Stomach (tissue), 9 donors: Measurements from ENCODE around the gene HAUS5. TPM values are rescaled to one million over a fixed set of nuclear protein-coding genes. Genes with fewer than 3 reads are reported as not detected.
A peak's percentile ranks its signal among the peaks of the same experiment; 100 is the strongest.

Source experiments
- DNase-seq, 2 donors: peaks; one replicate each; pipeline versions ENCODE4 v3.0.0 to v3.0.0-alpha.2; 2013 to 2019
- H3K27ac ChIP-seq, 5 donors: fragments of 200-600 bp in 4 of 5; sonication (generic) in 4 of 5; one replicate each; pipeline ENCODE4 v1.5.1; 2013 to 2019; ENCODE audit warnings: mild to moderate bottlenecking in 1 of 5, moderate library complexity in 1 of 5
- H3K27me3 ChIP-seq, 3 donors: fragments of 200-600 bp; sonication (generic); one replicate each; pipeline ENCODE4 v1.5.1; 2017 to 2019; ENCODE audit warnings: mixed run types in 1 of 3
- H3K36me3 ChIP-seq, 4 donors: fragments of 200-600 bp; sonication (generic); 1 replicate in 3 of 4; 2 replicates in 1 of 4; pipeline ENCODE4 v1.5.1; 2016 to 2019
- H3K4me1 ChIP-seq, 4 donors: fragments of 200-600 bp; sonication (generic); one replicate each; pipeline ENCODE4 v1.5.1; 2016 to 2019
- H3K4me3 ChIP-seq, 4 donors: fragments of 200-600 bp; sonication (generic) in 3 of 4; one replicate each; pipeline ENCODE4 v1.5.1; 2016 to 2019; ENCODE audit warnings: mild to moderate bottlenecking in 1 of 4
- H3K9me3 ChIP-seq, 4 donors: fragments of 200-600 bp; sonication (generic); one replicate each; pipeline ENCODE4 v1.5.1; 2016 to 2019
- CTCF ChIP-seq, 7 experiments: fragments of 450-650 bp in 4 of 7; fragments of 200-600 bp in 3 of 7; sonication (generic) in 3 of 7; IDR thresholded peaks; one replicate each; pipeline ENCODE4 v1.5.1; 2016 to 2019; ENCODE audit warnings: antibody characterized with exemption in 7 of 7, control low read depth in 2 of 7, mild to moderate bottlenecking in 1 of 7
- EP300 ChIP-seq: sonication (generic); formaldehyde crosslinking; IDR thresholded peaks from one replicate; pipeline ENCODE4 v1.6.1; 2017; ENCODE audit warnings: antibody characterized with exemption
- POLR2A ChIP-seq, 4 donors: fragments of 450-650 bp; IDR thresholded peaks; one replicate each; pipeline ENCODE4 v1.6.1; 2016; ENCODE audit warnings: antibody characterized with exemption in 4 of 4, control low read depth in 2 of 4, mild to moderate bottlenecking in 1 of 4, moderate library complexity in 1 of 4
- POLR2AphosphoS5 ChIP-seq, 3 donors: sonication (generic); formaldehyde crosslinking; IDR thresholded peaks; one replicate each; pipeline ENCODE4 v1.6.1; 2016; ENCODE audit warnings: antibody characterized with exemption in 3 of 3
- WGBS, 5 donors: extraction: QIAGEN DNeasy Blood & Tissue Kit in 3 of 5; methylation state at CpG; one replicate each; pipeline versions ENCODE4 v1.1.5 to v1.1.7; 2013 to 2018; 5-methylcytosine and 5-hydroxymethylcytosine counted together
- intact Hi-C: fragments of 100-400 bp; cut with DNase I; formaldehyde crosslinking; loops from one replicate; pipeline ENCODE4 v1.15.1; 2023; ENCODE audit warnings: low total_unique reads
- polyA plus RNA-seq, 3 donors: library from polyadenylated mRNA; stranded (reverse); fragments of 200-250 nt; gene quantifications; one replicate each; pipeline ENCODE4 v1.2.3, GENCODE V29; 2013
- total RNA-seq, 5 donors: library from RNA; depleted of rRNA; stranded (reverse); fragments of >200 nt; gene quantifications; one replicate each; pipeline versions ENCODE4 v1.1.0 to v1.2.3, GENCODE V29; 2014 to 2016
- donor health status: healthy with polysubstance abuse.
- donor health status: Bipolar disorder and iron deficiency.
- donor health status: healthy.

HAUS5 gene
- total and polyA plus RNA-seq, 8 donors = 4.1 to 23.2 (median 5.1) TPM

DNA sequence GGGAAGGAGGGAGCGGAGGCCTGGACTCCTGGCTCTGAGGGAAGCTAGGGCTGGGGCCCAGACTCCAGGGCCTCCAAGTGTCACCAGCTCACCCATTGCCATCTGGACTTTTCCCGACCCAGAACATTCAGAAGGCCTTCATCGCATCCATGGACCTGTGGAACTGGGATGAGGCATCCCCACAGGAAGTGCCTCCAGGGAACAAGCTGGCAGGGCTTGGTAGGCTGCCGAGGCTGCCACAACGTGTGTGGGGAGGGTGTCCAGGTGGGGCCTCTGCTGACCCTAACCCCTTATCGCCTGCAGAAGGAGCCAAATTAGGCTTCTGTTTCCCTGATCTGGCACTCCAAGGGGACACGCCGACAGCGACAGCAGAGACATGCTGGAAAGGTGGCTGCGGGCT, 29.8 kb downstream of the HAUS5 start:
- intact Hi-C loops = no loop called here
- H3K9me3 ChIP-seq = no peaks in the 10 kb centered on the region
- H3K4me3 ChIP-seq = no peak overlapping the region
- H3K36me3 ChIP-seq = peaks cover 8 to 12% (median 12%) of the 10 kb centered on the region in 4 donors
- TF ChIP-seq POLR2AphosphoS5 (IDR thresholded peaks at IDR 0.05) (no peak), POLR2A (IDR thresholded peaks at IDR 0.05) (no peak), CTCF (IDR thresholded peaks at IDR 0.05) (no peak), EP300 (no peak)
- H3K27me3 ChIP-seq = no peaks in the 10 kb centered on the region
- H3K4me1 ChIP-seq = peaks cover 12 to 45% (median 39%) of the 10 kb centered on the region in 4 donors
- DNase-seq = no peak
- WGBS, 5 donors = 76 to 83% (median 78%) methylated on average over 9 to 10 of the region's 10 CpGs
- H3K27ac ChIP-seq = no peak overlapping the region

DNA sequence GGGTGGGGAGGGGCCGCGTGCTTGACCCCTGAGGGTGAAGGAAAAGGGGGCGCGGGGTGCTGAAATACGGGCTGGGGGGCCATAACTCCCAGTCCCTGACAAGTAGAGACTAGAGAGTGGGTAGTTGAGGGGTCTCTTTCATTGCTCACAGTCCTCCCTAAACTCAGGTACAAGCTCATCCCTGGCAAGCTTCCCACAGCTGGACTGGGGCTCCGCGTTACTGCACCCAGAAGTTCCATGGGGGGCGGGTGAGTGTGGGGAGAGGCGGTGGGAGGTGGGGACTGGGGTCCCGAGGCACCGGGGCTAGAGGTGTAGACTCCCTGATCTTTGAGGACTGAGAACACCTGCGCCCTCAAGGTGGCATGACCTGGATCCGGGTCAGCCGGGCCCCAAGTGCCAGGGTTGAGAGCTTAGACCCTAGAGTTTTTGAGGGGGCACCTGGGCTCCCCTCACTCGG, 30.3 kb downstream of the HAUS5 start:
- no peaks in the 10 kb centered on the region for H3K9me3 ChIP-seq
- no peaks in the 10 kb centered on the region for H3K27me3 ChIP-seq
- WGBS, 5 donors = 32 to 38% (median 33%) methylated on average over 11 to 15 of the region's 15 CpGs
- intact Hi-C loops = no loop called here
- H3K27ac ChIP-seq = peak overlapping the region; percentile 88 to 97 (median 94)
- peaks cover 12 to 50% (median 44%) of the 10 kb centered on the region in 4 donors for H3K4me1 ChIP-seq
- TF ChIP-seq EP300 (no peak), POLR2A (IDR thresholded peaks at IDR 0.05) (no peak), POLR2AphosphoS5 (IDR thresholded peaks at IDR 0.05) (no peak), CTCF (IDR thresholded peaks at IDR 0.05) (no peak)
- H3K36me3 ChIP-seq = peaks cover 3 to 7% (median 6%) of the 10 kb centered on the region in 4 donors
- DNase-seq = peak in 1 of 2 donors; percentile 43
- H3K4me3 ChIP-seq = peak overlapping the region; percentile 61 to 71 (median 67)

DNA sequence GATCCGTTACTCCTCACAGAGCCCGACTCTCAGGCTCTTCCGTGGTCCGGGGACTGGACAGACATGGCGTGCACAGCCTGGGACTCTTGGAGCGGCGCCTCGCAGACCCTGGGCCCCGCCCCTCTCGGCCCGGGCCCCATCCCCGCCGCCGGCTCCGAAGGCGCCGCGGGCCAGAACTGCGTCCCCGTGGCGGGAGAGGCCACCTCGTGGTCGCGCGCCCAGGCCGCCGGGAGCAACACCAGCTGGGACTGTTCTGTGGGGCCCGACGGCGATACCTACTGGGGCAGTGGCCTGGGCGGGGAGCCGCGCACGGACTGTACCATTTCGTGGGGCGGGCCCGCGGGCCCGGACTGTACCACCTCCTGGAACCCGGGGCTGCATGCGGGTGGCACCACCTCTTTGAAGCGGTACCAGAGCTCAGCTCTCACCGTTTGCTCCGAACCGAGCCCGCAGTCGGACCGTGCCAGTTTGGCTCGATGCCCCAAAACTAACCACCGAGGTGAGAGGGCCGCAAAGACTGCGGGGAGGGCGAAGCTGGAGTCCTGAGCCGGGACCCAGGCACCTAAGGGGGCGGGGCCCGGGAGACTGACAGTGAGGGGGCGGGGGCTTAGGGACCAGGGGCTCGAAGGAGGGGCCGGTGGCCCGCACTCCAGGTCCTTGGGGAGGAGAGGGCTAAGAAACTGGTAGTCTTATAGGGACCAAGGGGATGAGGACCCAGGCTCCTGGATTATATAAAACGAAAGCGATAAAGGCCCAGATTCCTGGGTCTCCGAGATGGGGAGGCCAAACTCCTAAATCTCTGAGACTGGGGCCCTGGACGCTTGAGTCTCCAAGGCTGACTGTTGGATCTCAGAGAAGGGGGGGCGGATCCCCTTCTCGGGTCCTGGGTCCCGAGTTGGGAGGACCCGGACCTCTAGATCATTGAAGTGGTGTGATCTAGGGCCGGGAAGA, 31.0 kb downstream of the HAUS5 start:
- no peaks in the 10 kb centered on the region for H3K9me3 ChIP-seq
- peaks cover 12 to 52% (median 46%) of the 10 kb centered on the region in 4 donors for H3K4me1 ChIP-seq
- H3K27me3 ChIP-seq = no peaks in the 10 kb centered on the region
- peak; percentile 90 to 94 for DNase-seq
- H3K36me3 ChIP-seq = peaks cover 0 to under 1% (median 0%) of the 10 kb centered on the region in 4 donors
- intact Hi-C loops = no loop called here
- 0 to 1% (median 1%) methylated on average over 26 to 69 of the region's 69 CpGs for WGBS, 5 donors
- peak overlapping the region; percentile 61 to 71 (median 67) for H3K4me3 ChIP-seq
- TF ChIP-seq POLR2A (IDR thresholded peaks at IDR 0.05) (peak in 1 of 4 donors; percentile 47), POLR2AphosphoS5 (IDR thresholded peaks at IDR 0.05) (peak; percentile 17 to 93 (median 77)), CTCF (IDR thresholded peaks at IDR 0.05) (no peak)
- peak overlapping the region; percentile 88 to 97 (median 94) for H3K27ac ChIP-seq

- Histone ChIP-seq H3K27ac (peak overlapping the region; percentile 88 to 97 (median 94)), H3K4me1 (peaks cover 19 to 60% (median 54%) of the 10 kb centered on the region in 4 donors)
- 0 to 2% (median 1%) methylated on average over 40 to 60 of the region's 60 CpGs for WGBS, 5 donors
Measured at GRCh38 chr19:35644206-35644986, 31.9 kb downstream of the HAUS5 start.

More at GRCh38 chr19:35644206-35644986, 31.9 kb downstream of the HAUS5 start:
- H3K4me3 ChIP-seq = peak overlapping the region; percentile 61 to 71 (median 67)
- no peaks in the 10 kb centered on the region for H3K27me3 ChIP-seq
- H3K9me3 ChIP-seq = no peaks in the 10 kb centered on the region
- peak; percentile 98 for DNase-seq
- intact Hi-C loops = no loop called here
- H3K36me3 ChIP-seq = no peaks in the 10 kb centered on the region
- TF ChIP-seq POLR2AphosphoS5 (IDR thresholded peaks at IDR 0.05) (peak; percentile 32 to 68 (median 50)), POLR2A (IDR thresholded peaks at IDR 0.05) (peak in 1 of 4 donors; percentile 24), EP300 (no peak), CTCF (IDR thresholded peaks at IDR 0.05) (no peak)
